HG03064 (cell line): ENCODE measurements around the gene MACROD2.
"Not testable (repeated sequence)": the region's sequence is repeated elsewhere in the genome, so short reads cannot be mapped to it uniquely, and the experiment has no call there.

Experiments
- ATAC-seq: cut with Tn5 transposase; IDR thresholded peaks from one replicate; pipeline ENCODE4 v1.9.1; 2021; ENCODE audit warnings: low read depth; ENCODE audit not compliant: unreplicated experiment

MACROD2 gene

DNA sequence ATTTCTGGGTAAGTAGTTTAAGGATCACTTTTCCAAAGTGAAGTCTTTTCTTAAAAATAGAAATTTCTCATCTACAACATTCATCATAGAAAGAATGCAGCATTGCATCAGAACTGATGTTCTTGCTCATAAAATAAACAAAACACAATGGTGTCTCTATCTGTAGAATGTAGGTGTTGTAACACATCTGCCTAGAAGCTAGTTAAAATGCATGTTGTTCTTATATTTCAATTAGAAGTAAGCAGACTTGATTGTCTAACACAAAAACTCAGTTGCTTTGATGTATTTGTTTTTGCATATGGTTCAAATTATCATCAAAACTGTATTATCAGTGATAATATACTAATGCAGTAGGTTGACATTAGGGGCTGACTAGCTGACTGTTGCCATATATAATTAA, 996.8 kb downstream of the MACROD2 start:
- ATAC-seq = no peak

GRCh38 chr20:14992961-14993360, 997.6 kb downstream of the MACROD2 start:
- no peak for ATAC-seq

DNA sequence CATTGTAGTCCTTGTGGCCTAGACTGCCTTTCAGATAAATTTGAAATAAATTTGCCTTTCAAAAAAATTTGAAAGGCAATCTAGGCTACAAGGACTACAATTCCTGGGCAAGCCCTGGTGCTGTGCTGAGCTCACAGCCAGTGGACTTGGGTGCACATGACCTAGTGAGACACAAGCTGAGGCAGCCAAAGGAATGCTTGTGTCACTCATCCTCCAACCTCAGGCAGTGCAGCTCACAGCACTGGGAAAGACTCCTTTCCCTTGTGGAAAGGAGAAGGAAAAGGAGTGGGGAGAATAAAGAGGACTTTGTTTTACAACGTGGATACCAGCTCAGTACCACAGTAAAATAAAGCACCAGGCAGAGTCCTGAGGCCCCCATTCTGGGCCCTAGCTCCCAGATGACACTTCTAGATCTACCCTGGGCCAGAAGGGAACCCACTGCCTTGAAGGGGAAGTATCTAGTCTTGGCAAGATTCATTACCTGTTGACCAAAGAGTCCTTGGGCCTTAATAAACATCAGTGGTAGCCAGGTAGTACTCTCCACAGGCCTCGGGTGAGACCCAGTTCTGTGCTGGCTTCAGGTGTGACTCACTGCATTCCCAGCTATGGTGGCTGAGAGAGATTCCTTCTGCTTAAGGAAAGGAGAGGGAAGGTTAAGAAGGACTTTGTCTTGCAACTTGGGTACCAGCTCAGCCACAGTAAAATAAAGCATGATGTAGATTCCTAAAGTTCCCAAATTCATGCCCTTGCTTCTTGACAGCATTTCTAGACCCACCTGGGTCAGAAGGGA, 1001.8 kb downstream of the MACROD2 start:
- ATAC-seq = no peak

- no peak for ATAC-seq
Observed at GRCh38 chr20:14997791-14998190, 1002.5 kb downstream of the MACROD2 start.

DNA sequence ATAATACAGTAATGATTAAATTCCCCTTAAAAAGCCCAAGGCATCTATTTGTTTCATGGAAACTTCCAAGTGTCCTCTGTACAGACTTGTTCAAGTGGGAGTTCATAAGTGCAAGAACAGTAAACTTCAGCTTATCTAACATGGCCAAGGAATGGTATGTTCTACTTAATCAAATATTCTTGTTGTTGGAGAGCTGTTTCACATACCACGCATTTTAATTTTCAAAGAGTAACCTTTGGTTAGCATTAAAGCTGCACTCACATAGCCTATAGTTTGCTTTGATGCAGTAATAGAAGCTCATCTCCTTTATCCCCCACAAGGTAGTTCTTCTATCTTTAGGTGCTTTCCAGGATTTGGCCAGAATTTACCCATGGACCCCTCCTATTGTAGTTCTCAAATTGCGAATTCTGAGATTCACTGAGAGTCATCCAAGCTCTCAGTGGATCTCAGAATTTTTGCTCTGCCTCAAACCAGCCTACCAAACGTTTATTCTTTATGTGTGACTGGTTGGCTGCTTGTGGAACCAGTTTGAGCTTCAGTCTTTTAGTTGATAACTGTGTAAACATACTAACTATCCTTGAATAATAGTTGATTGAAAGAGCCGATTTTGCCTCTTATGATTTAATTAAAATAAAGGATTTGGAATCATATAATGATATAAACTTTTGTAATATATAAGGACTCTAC, 1010.1 kb downstream of the MACROD2 start:
- no peak for ATAC-seq

DNA sequence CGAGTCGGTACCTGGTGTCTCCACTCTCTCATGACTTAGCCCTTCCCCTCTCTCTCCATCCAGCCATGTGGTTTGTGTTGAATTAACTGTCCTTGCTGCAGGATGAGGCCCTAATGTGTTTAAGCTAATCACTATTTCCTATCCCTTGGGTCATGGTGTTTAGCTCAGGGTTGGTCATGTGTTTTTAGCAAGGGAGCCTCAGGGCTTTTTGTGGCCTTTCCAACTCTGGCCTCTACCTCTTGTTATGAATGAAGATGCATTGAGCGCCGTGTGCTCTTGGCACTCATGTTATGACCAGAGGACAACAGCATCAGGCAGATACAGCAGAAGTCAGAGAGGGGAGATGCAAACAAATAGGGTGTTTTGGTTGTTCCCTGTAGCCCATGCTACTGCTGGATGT, 1016.3 kb downstream of the MACROD2 start:
- no peak for ATAC-seq

GRCh38 chr20:15012566-15012965, 1017.2 kb downstream of the MACROD2 start:
- ATAC-seq = no peak

- ATAC-seq = not testable (repeated sequence)
Observed at GRCh38 chr20:15016875-15017274, 1021.6 kb downstream of the MACROD2 start.

DNA sequence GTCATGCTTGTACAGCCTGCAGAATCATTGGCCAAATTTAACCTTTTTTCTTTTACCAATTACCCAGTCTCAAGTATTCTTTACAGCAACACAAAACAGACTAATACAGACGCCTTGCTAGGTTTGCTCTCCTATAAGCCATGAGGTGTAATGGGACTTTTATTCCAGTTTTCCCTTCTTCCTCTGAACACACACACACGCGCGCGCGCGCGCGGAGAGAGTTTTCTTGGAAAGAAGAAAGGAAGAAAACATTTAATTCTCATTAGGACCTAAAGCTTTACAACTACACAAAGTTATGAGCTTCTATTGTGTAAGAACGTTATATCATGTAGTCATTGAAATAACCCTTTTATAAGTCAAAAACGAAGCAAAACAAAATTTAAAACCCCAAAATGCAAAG, 1023.6 kb downstream of the MACROD2 start:
- ATAC-seq = no peak

DNA sequence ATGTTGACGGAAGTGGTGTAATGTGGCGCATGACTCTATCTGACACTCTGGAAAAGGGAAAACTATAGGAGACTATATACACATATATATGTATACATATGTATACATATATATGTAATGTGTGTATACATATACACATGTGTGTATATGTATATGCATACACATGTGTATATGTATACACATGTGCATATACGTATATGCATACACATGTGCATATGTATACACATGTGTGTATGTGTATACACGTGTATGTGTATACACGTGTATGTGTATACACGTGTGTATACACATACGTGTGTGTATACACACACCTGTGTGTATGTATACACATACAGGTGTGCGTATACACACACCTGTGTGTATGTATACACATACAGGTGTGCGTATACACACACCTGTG, 1025.5 kb downstream of the MACROD2 start:
- ATAC-seq = no peak

DNA sequence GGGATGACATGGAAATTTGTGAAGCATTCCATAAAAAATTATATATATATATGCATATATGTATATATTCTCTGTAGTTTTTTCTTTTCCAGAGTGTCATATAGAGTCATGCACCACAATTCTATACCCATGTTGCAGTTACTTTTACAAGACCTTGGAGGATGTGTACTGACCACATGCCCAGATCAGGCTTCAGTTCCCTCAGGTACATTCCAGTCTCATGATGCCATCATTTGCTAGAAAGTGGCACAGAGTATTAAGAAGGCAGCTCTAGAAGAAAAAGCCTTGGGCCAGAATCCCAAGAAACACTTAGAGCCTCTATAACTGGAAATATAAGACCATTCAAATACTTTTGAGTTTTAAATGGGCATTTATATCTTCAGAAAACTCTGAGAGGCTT, 1027.6 kb downstream of the MACROD2 start:
- no peak for ATAC-seq

- ATAC-seq = no peak
Observed at GRCh38 chr20:15026759-15027158, 1031.4 kb downstream of the MACROD2 start.

- ATAC-seq = no peak
Observed at GRCh38 chr20:15030826-15031225, 1035.5 kb downstream of the MACROD2 start.

GRCh38 chr20:15031546-15032351, 1036.4 kb downstream of the MACROD2 start:
- ATAC-seq = no peak

- no peak for ATAC-seq
Observed at GRCh38 chr20:15032352-15032622, 1037.0 kb downstream of the MACROD2 start.

DNA sequence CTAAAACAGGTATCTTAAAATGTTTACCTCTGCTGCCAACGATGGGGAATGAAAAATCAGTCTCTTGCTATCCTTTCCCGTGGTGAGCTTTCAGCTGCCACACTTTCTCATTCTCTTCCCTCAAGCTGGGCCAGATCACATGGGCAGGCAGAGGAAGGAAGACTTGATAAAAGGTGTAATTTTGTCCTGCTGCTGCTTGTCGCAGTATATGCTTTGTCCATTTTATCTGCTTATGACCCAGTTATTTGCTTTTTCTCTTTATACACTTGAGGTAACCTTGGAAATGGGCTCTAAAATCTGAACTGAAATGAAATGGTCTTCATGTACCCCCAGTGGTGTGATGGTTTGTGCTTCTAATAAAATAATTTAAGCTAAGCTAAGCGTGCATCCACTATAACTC, 1038.0 kb downstream of the MACROD2 start:
- no peak for ATAC-seq

DNA sequence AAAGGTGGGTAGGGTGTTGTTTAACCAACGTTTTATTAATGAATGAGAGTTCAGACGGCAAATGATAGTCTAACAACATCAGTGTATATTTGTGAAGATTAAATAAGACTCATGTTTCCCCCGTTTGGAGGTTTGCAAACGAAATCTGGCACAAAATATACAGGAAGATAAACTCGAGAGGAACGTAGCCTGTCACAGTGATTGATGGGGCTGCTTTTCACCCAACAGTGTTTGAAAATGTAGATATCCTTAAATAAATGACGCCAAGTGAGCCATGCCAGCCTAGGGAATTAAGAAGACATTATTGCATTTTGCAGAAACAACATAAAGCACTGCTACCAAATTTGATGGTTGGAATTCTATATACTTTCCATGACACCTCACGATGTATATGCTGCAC, 1038.6 kb downstream of the MACROD2 start:
- no peak for ATAC-seq

- no peak for ATAC-seq
Observed at GRCh38 chr20:15036948-15037347, 1041.6 kb downstream of the MACROD2 start.

DNA sequence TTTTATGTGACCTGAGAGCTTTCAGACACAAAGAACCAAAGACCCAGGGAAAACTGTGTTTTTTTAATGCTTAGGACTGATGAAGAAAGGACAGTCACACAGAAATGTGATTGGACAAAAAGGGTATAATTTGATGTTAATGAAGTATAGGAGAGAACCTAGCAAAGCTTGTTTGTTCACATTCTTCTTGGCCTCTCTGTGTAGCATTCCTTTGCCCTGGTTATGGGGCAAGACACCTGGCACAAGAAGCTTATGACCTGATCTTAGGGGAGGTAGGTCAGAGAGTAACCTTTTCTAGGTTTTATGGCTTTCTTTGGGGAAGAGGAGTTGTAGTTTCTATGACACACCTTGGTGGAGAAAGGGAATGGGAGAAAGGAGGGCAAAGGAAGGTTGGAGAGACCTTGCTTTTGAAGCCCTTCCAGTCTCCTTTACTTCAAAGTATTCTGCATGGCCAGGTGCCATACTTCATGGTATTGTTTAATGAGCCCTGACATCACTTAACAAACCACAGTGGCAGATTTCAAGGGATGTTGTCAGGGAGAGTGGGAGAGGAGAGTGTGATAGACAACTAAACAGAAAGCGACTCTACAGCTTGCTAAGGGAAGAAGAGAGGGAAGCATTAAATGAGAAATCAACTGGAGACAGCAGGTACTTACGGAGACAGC, 1043.9 kb downstream of the MACROD2 start:
- ATAC-seq = no peak

GRCh38 chr20:15042723-15043122, 1047.4 kb downstream of the MACROD2 start:
- ATAC-seq = no peak

DNA sequence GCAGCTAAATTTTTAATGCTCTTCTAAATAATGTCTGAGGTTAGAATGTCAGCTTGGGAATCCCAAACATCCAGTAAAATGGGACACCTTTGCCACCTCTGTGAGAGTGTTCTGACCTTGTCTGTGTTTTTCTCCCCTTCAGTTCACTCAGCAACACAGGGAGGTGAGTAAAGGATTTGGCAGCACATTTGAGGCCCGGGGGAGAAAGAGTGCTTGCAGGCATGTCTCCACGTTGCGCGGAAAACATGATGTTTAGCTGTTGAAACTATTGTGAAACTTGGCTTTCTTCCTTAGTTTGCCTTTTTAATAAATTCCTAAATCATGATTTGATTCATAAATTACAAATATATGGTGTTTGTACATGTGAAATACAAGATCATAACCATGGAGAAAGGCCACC, 1049.9 kb downstream of the MACROD2 start:
- ATAC-seq = no peak
